HEK293T (cell line): ENCODE measurements around the gene C1R.

ENCODE experiments used
- ELF4 ChIP-seq: fragments of 450-650 bp; IDR thresholded peaks from 2 replicates; pipeline ENCODE4 v1.6.1; 2017; ENCODE audit warnings: antibody characterized with exemption
- FOXA1 ChIP-seq: fragments of 450-650 bp; IDR thresholded peaks from 2 replicates; pipeline ENCODE4 v1.6.1; 2016; ENCODE audit warnings: mild to moderate bottlenecking
- FOXM1 ChIP-seq: fragments of 450-650 bp; IDR thresholded peaks from 2 replicates; pipeline ENCODE4 v1.6.1; 2017; ENCODE audit warnings: mild to moderate bottlenecking, borderline replicate concordance
- LEF1 ChIP-seq: fragments of 450-650 bp; IDR thresholded peaks from 2 replicates; pipeline ENCODE4 v1.6.1; 2017; ENCODE audit warnings: mild to moderate bottlenecking, borderline replicate concordance
- SUZ12 ChIP-seq: fragments of 450-650 bp; IDR thresholded peaks from 2 replicates; pipeline ENCODE4 v1.6.1; 2016; ENCODE audit warnings: mild to moderate bottlenecking
- ZNF384 ChIP-seq: fragments of 450-650 bp; IDR thresholded peaks from 2 replicates; pipeline ENCODE4 v1.6.1; 2016

DNA sequence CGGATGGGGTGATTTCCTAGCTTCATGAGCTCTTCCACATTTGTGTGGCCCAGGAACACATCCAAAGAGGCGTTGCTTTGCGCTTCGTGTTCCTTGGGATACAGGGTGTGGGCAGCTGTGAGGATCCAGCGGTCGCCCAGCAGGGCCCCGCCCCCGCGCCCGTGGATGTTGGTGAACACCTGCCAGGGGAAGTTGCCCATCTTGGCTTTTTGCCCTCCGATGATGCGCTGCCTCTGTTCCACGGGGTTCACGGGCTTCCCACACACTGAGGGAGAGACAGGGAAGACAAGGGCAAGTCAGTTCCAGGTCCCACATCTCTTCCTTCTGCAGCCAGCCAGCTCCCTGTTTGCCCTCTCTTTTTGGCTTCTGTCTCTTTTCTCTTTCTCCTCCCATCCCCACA lies 11.2 kb downstream of the C1R start:
- TF ChIP-seq SUZ12 (no peak), FOXM1 (no peak), ZNF384 (no peak), LEF1 (no peak), ELF4 (no peak), FOXA1 (no peak)
